Measurements from ENCODE around the gene LPO. TPM values are rescaled to one million over a fixed set of nuclear protein-coding genes. Genes with fewer than 3 reads are reported as not detected.

Gene LPO
- total and polyA plus RNA-seq, 9 of the 15 experiments (the other 6 are each of a cell fraction or from before 2014, with no cell fraction given): 0.07 to 0.11 TPM; not detected in 7

- H3K27ac ChIP-seq (ENCODE audit: extremely low read depth, low read depth, low read length): no peak overlapping the region
- no peaks in the 10 kb centered on the region for H4K20me1 ChIP-seq (replicated peaks; ENCODE audit: control insufficient read depth, insufficient read depth, low read length)
- CTCF ChIA-PET (ENCODE audit: low intra/inter-chr PET ratio): no interaction called here
- H3K9me3 ChIP-seq (replicated peaks; ENCODE audit: control insufficient read depth, insufficient read depth, low read depth, low read length): no peaks in the 10 kb centered on the region; the same call in 1 of the 2 replicates
- no peak overlapping the region for H2AFZ ChIP-seq (ENCODE audit: low read depth, low read length)
- peaks cover 2 to 14% of the 10 kb centered on the region in 2 experiments; a peak in 3 of 5 replicates for H3K27me3 ChIP-seq (ENCODE audit: control insufficient read depth in 2 of 2, insufficient read depth in 2 of 2, low read length in 2 of 2)
- no peaks in the 10 kb centered on the region for H3K79me2 ChIP-seq (ENCODE audit: control insufficient read depth, insufficient read depth, low read length)
- H3K9ac ChIP-seq (ENCODE audit: insufficient read depth in 1 of 2, low read depth in 2 of 2, low read length in 2 of 2): no peak overlapping the region
- WGBS (ENCODE audit: insufficient coverage, low coverage, missing lambda C conversion rate): 25% methylated on average over 1 of the region's 1 CpG
- POLR2A ChIA-PET: interaction anchor here (0.6 to 1.0 kb wide), 3 partner anchors 11 to 193 kb away, joined by 3 read pairs; no protein-coding TSS in a partner anchor
- no peaks in the 10 kb centered on the region for H3K9me1 ChIP-seq (ENCODE audit: control insufficient read depth, insufficient read depth, low read length)
- FAIRE-seq: no peak
- TF ChIP-seq ZKSCAN3 (CRISPR knock-in tag; IDR thresholded peaks at IDR 0.05) (no peak), DACH1 (IDR thresholded peaks at IDR 0.05; ENCODE audit: partially characterized antibody) (peak; percentile 9)
- no peak for DNase-seq (ENCODE audit: extremely low read depth in 1 of 4, low spot score in 3 of 4)
- in situ Hi-C loops (cut with MboI): no loop called here
- peaks cover 17 to 23% of the 10 kb centered on the region in 2 experiments for H3K4me1 ChIP-seq (replicated peaks in 1 of 2; ENCODE audit: control insufficient read depth in 2 of 2, insufficient read depth in 2 of 2, low read length in 2 of 2)
- ATAC-seq: no peak
- no peak overlapping the region for H3K4me3 ChIP-seq
- intact Hi-C loops (cut with micrococcal nuclease): no loop called here
- H3K36me3 ChIP-seq (ENCODE audit: control insufficient read depth, insufficient read depth, low read length): no peaks in the 10 kb centered on the region
- no TSS peak for BruUV-seq (replicated peaks)
- H3K4me2 ChIP-seq (ENCODE audit: insufficient read depth, low read length): no peak overlapping the region
These were observed 8.4 kb downstream of the LPO start for GRCh38 chr17:58246781-58247180.

- ATAC-seq (no peak), DNase-seq (ENCODE audit: extremely low read depth in 1 of 4, low spot score in 3 of 4) (no peak), FAIRE-seq (no peak)
- Histone ChIP-seq H3K27ac (ENCODE audit: extremely low read depth, low read depth, low read length) (no peak overlapping the region), H3K9ac (ENCODE audit: insufficient read depth in 1 of 2, low read depth in 2 of 2, low read length in 2 of 2) (no peak overlapping the region), H2AFZ (ENCODE audit: low read depth, low read length) (peak overlapping the region; percentile 78), H3K27me3 (ENCODE audit: control insufficient read depth in 2 of 2, insufficient read depth in 2 of 2, low read length in 2 of 2) (peaks cover 2 to 10% of the 10 kb centered on the region in 2 experiments; a peak in 2 of 5 replicates), H3K9me3 (replicated peaks; ENCODE audit: control insufficient read depth, insufficient read depth, low read depth, low read length) (no peaks in the 10 kb centered on the region; the same call in 1 of the 2 replicates), H3K4me1 (replicated peaks in 1 of 2; ENCODE audit: control insufficient read depth in 2 of 2, insufficient read depth in 2 of 2, low read length in 2 of 2) (peaks cover 17 to 26% of the 10 kb centered on the region in 2 experiments), H3K4me3 (no peak overlapping the region), H4K20me1 (replicated peaks; ENCODE audit: control insufficient read depth, insufficient read depth, low read length) (no peaks in the 10 kb centered on the region), H3K4me2 (ENCODE audit: insufficient read depth, low read length) (no peak overlapping the region), H3K36me3 (ENCODE audit: control insufficient read depth, insufficient read depth, low read length) (no peaks in the 10 kb centered on the region), H3K9me1 (ENCODE audit: control insufficient read depth, insufficient read depth, low read length) (no peaks in the 10 kb centered on the region), H3K79me2 (ENCODE audit: control insufficient read depth, insufficient read depth, low read length) (no peaks in the 10 kb centered on the region)
- ChIA-PET POLR2A (interaction anchor here (0.6 to 1.1 kb wide), 4 partner anchors 12 to 1339 kb away, joined by 3 read pairs; no protein-coding TSS in a partner anchor), CTCF (ENCODE audit: low intra/inter-chr PET ratio) (no interaction called here)
- 54% methylated on average over 10 of the region's 10 CpGs for WGBS (ENCODE audit: insufficient coverage, low coverage, missing lambda C conversion rate)
- TF ChIP-seq SAP30 (IDR thresholded peaks at IDR 0.05; ENCODE audit: borderline replicate concordance, insufficient read depth, low read depth, low read length, poor library complexity, severe bottlenecking): no peak
- no peak for TF ChIP-seq KLF10 (CRISPR knock-in tag; IDR thresholded peaks at IDR 0.05)
- peak in 1 of 2 experiments; percentile 72; a peak in 2 of 4 replicates for TF ChIP-seq FOXA3 (CRISPR knock-in tag; conservative IDR thresholded peaks at IDR 0.05 in 1 of 2, IDR thresholded peaks at IDR 0.05 in 1 of 2)
- no TSS peak for BruUV-seq (replicated peaks)
- in situ Hi-C loops (cut with MboI) (no loop called here), intact Hi-C loops (cut with micrococcal nuclease) (no loop called here)
These were observed 9.4 kb downstream of the LPO start for GRCh38 chr17:58247511-58248363.

Data from K562 (cell line).